Fibroblast of lung (primary cell): ENCODE results near the gene SEMA5A. TPM values are rescaled to one million over a fixed set of nuclear protein-coding genes. Genes with fewer than 3 reads are reported as not detected.

Experiments
- DNase-seq, 2 donors: peaks; one replicate each; pipeline versions ENCODE4 v3.0.0 to v3.0.0-alpha.2; 2010; ENCODE audit warnings: low read depth in 2 of 2
- H2AFZ ChIP-seq: 2 replicates; pipeline ENCODE4 v1.5.1; 2012; ENCODE audit warnings: low read length, control low read depth, inconsistent platforms
- H3K27ac ChIP-seq: 2 replicates; pipeline ENCODE4 v1.5.1; 2011; ENCODE audit warnings: low read length, control low read depth; ENCODE audit not compliant: insufficient read depth
- H3K27me3 ChIP-seq: 2 replicates; pipeline ENCODE4 v1.5.1; 2011; ENCODE audit warnings: mild to moderate bottlenecking, low read length; ENCODE audit not compliant: control insufficient read depth, insufficient read depth
- H3K36me3 ChIP-seq: 2 replicates; pipeline ENCODE4 v1.5.1; 2011; ENCODE audit warnings: low read length; ENCODE audit not compliant: control insufficient read depth, insufficient read depth
- H3K4me1 ChIP-seq: 2 replicates; pipeline ENCODE4 v1.5.1; 2011; ENCODE audit warnings: low read length; ENCODE audit not compliant: control insufficient read depth, insufficient read depth; ENCODE audit errors: extremely low read depth
- H3K4me2 ChIP-seq: 2 replicates; pipeline ENCODE4 v1.5.1; 2011; ENCODE audit warnings: low read length, control low read depth; ENCODE audit not compliant: insufficient read depth; ENCODE audit errors: extremely low read depth
- H3K4me3 ChIP-seq, 4 experiments: fragments of 200-600 bp in 1 of 4; sonication (generic) in 1 of 4; replicated peaks in 1 of 4; 2 replicates each; pipeline ENCODE4 v1.5.1; 2011 to 2016; ENCODE audit warnings: low read length in 4 of 4, low read depth in 3 of 4, mild to moderate bottlenecking in 3 of 4, control low read depth in 2 of 4, inconsistent platforms in 1 of 4, mixed read lengths in 1 of 4; ENCODE audit not compliant: insufficient read depth in 1 of 4; ENCODE audit errors: control extremely low read depth in 1 of 4
- H3K79me2 ChIP-seq: 2 replicates; pipeline ENCODE4 v1.5.1; 2012; ENCODE audit warnings: mild to moderate bottlenecking, low read length, inconsistent platforms; ENCODE audit not compliant: control insufficient read depth, insufficient read depth
- H3K9ac ChIP-seq: 2 replicates; pipeline ENCODE4 v1.5.1; 2011; ENCODE audit warnings: mild to moderate bottlenecking, low read length, control low read depth; ENCODE audit not compliant: insufficient read depth
- H3K9me3 ChIP-seq: 2 replicates; pipeline ENCODE4 v1.5.1; 2012; ENCODE audit warnings: low read depth, low read length; ENCODE audit not compliant: control insufficient read depth, insufficient read depth
- H4K20me1 ChIP-seq: 2 replicates; pipeline ENCODE4 v1.5.1; 2011; ENCODE audit warnings: low read length; ENCODE audit not compliant: control insufficient read depth, insufficient read depth; ENCODE audit errors: extremely low read depth
- EZH2 ChIP-seq: IDR thresholded peaks from 2 replicates; pipeline ENCODE4 v1.5.1; 2012; ENCODE audit warnings: low read length, control low read depth, mild to moderate bottlenecking; ENCODE audit errors: missing control alignments
- polyA plus RNA-seq, 2 donors: library from polyadenylated mRNA; depleted of rRNA in 1 of 2; stranded (reverse) in 1 of 2; unstranded in 1 of 2; fragments of >200 nt; gene quantifications; 2 replicates each; pipeline ENCODE4 v1.2.1, GENCODE V29; 2011 to 2012; ENCODE audit warnings: missing spikeins in 1 of 2
- total RNA-seq: library from RNA; depleted of rRNA; stranded (reverse); fragments of >200 nt; gene quantifications from 2 replicates; pipeline ENCODE4 v1.2.1, GENCODE V29; 2014
- TF ChIP-seq, protein P1 (sequence below), 2 donors: IDR thresholded peaks in 1 of 2; conservative IDR thresholded peaks in 1 of 2; 1 replicate in 1 of 2; 2 replicates in 1 of 2; pipeline ENCODE4 v1.5.1; 2011 to 2012; ENCODE audit warnings: low read length in 2 of 2, control low read depth in 1 of 2, inconsistent platforms in 1 of 2, low read depth in 1 of 2, mild to moderate bottlenecking in 1 of 2

SEMA5A gene
- total and polyA plus RNA-seq, 2 donors (not counting 1 experiment from before 2014, with no cell fraction given): 30.6 to 49.0 TPM

DNA sequence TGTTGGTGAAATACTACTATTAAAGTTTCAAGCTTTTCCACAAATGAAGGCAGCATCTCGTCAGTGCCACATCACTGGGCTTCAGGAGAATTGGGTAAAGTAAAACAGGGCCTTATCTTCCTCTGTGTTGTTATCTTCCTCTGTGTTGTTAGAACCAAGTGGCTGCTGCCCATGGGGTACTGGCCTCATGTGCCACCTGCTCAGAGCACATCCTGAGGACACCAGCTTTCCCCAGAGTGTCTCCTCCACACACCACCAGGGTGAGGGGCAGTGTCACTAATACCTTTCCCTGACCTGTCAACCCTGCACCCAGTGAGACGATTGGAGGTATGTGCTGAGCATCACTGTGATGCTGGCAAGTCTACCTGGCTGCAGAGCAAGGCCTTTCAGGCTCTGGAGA lies 499.9 kb downstream of the SEMA5A start:
- no peak for DNase-seq
- H3K27me3 ChIP-seq: no peaks in the 10 kb centered on the region
- H3K4me1 ChIP-seq: peaks cover 20% of the 10 kb centered on the region
- no peak for TF ChIP-seq EZH2
- TF ChIP-seq, protein P1, sequence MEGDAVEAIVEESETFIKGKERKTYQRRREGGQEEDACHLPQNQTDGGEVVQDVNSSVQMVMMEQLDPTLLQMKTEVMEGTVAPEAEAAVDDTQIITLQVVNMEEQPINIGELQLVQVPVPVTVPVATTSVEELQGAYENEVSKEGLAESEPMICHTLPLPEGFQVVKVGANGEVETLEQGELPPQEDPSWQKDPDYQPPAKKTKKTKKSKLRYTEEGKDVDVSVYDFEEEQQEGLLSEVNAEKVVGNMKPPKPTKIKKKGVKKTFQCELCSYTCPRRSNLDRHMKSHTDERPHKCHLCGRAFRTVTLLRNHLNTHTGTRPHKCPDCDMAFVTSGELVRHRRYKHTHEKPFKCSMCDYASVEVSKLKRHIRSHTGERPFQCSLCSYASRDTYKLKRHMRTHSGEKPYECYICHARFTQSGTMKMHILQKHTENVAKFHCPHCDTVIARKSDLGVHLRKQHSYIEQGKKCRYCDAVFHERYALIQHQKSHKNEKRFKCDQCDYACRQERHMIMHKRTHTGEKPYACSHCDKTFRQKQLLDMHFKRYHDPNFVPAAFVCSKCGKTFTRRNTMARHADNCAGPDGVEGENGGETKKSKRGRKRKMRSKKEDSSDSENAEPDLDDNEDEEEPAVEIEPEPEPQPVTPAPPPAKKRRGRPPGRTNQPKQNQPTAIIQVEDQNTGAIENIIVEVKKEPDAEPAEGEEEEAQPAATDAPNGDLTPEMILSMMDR (conservative IDR thresholded peaks at IDR 0.05 in 1 of 2, IDR thresholded peaks at IDR 0.05 in 1 of 2; ENCODE audit: low read depth in 1 of 2, low read length in 2 of 2): no peak
- no peak overlapping the region for H3K4me2 ChIP-seq
- H3K4me3 ChIP-seq: no peak overlapping the region
- H3K27ac ChIP-seq: peak overlapping the region; percentile 85
- H3K79me2 ChIP-seq: no peaks in the 10 kb centered on the region
- no peaks in the 10 kb centered on the region for H4K20me1 ChIP-seq
- no peak overlapping the region for H2AFZ ChIP-seq
- H3K9ac ChIP-seq: peak overlapping the region; percentile 33
- H3K36me3 ChIP-seq: no peaks in the 10 kb centered on the region
- no peaks in the 10 kb centered on the region for H3K9me3 ChIP-seq

GRCh38 chr5:9042241-9042640 lies 503.6 kb downstream of the SEMA5A start:
- Histone ChIP-seq H3K4me3 (no peak overlapping the region), H4K20me1 (no peaks in the 10 kb centered on the region), H3K27me3 (no peaks in the 10 kb centered on the region), H3K27ac (no peak overlapping the region), H3K4me1 (peaks cover 10% of the 10 kb centered on the region), H3K4me2 (no peak overlapping the region), H3K9me3 (no peaks in the 10 kb centered on the region), H2AFZ (no peak overlapping the region), H3K36me3 (no peaks in the 10 kb centered on the region), H3K79me2 (no peaks in the 10 kb centered on the region), H3K9ac (no peak overlapping the region)
- no peak for TF ChIP-seq EZH2
- TF ChIP-seq, protein P1 (conservative IDR thresholded peaks at IDR 0.05 in 1 of 2, IDR thresholded peaks at IDR 0.05 in 1 of 2; ENCODE audit: low read depth in 1 of 2, low read length in 2 of 2): no peak
- DNase-seq: no peak

DNA sequence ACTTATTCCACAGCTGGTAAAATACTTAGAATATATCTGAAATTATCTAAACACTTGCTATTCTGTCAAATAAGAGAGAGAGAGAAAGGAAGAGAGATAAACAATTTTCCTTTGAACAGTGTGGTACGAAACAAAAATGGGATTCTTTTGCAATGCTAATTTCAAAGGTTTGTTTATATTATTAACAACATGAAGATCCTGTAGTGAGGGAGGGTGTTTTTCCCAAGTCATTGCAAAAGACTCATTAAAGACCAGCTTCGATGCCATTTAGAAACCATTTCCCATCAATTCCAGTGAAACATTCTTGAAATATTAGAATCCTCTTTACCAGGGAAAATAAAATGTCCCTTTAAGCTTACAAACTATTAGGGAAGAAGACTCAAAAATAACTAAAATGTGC lies 505.4 kb downstream of the SEMA5A start:
- no peak overlapping the region for H3K4me2 ChIP-seq
- no peak overlapping the region for H3K27ac ChIP-seq
- H3K79me2 ChIP-seq: no peaks in the 10 kb centered on the region
- no peaks in the 10 kb centered on the region for H3K9me3 ChIP-seq
- no peak overlapping the region for H3K4me3 ChIP-seq
- peaks cover 2% of the 10 kb centered on the region for H3K4me1 ChIP-seq
- DNase-seq: no peak
- H3K27me3 ChIP-seq: no peaks in the 10 kb centered on the region
- no peak for TF ChIP-seq EZH2
- TF ChIP-seq, protein P1 (conservative IDR thresholded peaks at IDR 0.05 in 1 of 2, IDR thresholded peaks at IDR 0.05 in 1 of 2; ENCODE audit: low read depth in 1 of 2, low read length in 2 of 2): no peak
- H2AFZ ChIP-seq: no peak overlapping the region
- no peak overlapping the region for H3K9ac ChIP-seq
- no peaks in the 10 kb centered on the region for H3K36me3 ChIP-seq
- H4K20me1 ChIP-seq: no peaks in the 10 kb centered on the region
